ENCODE results near the gene FOXE3. TPM values are rescaled to one million over a fixed set of nuclear protein-coding genes. Genes with fewer than 3 reads are reported as not detected.

The FOXE3 gene
- total and polyA plus RNA-seq, 2 donors (not counting 3 experiments of a cell fraction or from before 2014, with no cell fraction given): not detected

GRCh38 chr1:47434051-47434842 is 18.2 kb downstream of the FOXE3 start:
- Histone ChIP-seq H3K27me3 (ENCODE audit: control insufficient read depth in 2 of 2, insufficient read depth in 2 of 2, low read length in 2 of 2) (peaks cover 13 to 27% of the 10 kb centered on the region in 2 experiments), H3K4me1 (ENCODE audit: control insufficient read depth, extremely low read depth, insufficient read depth, low read length) (peaks cover 24% of the 10 kb centered on the region), H3K36me3 (ENCODE audit: control insufficient read depth in 2 of 2, extremely low read depth in 1 of 2, insufficient read depth in 2 of 2, low read length in 2 of 2) (no peaks in the 10 kb centered on the region), H3K9me3 (replicated peaks; ENCODE audit: control insufficient read depth, insufficient read depth, low read length) (no peaks in the 10 kb centered on the region), H3K9me1 (replicated peaks; ENCODE audit: control insufficient read depth, extremely low read depth, insufficient read depth, low read length) (no peaks in the 10 kb centered on the region), H3K79me2 (ENCODE audit: control insufficient read depth, insufficient read depth, low read length) (no peaks in the 10 kb centered on the region), H3K4me3 (replicated peaks in 1 of 3; ENCODE audit: insufficient read depth in 1 of 3, low read depth in 1 of 3, low read length in 3 of 3) (no peak overlapping the region), H4K20me1 (replicated peaks; ENCODE audit: control insufficient read depth, extremely low read depth, insufficient read depth, low read length) (no peaks in the 10 kb centered on the region), H3K27ac (ENCODE audit: insufficient read depth, low read depth, low read length) (no peak overlapping the region), H3K9ac (replicated peaks; ENCODE audit: extremely low read depth, insufficient read depth, low read length) (no peak overlapping the region), H3K4me2 (ENCODE audit: insufficient read depth, low read length) (peak overlapping the region; percentile 39), H2AFZ (ENCODE audit: low read depth, low read length) (no peak overlapping the region)
- no TSS peak for BruUV-seq (replicated peaks)
- ChIA-PET CTCF (interaction anchor here (0.7 to 12.3 kb wide), 14 partner anchors 9 to 563 kb away, joined by 3 to 691 read pairs (median 4); partner anchors contain the start of gene TRABD2B), POLR2A (no interaction called here)
- peak; percentile 39 for DNase-seq (ENCODE audit: low read depth, low spot score)
- peak; percentile 86 for FAIRE-seq
- intact Hi-C loops (cut with micrococcal nuclease): no loop called here
- dilution Hi-C loops (cut with MboI; ENCODE audit: extremely low pct_ligation_motif_present, low sequenced_read_pairs): no loop called here
- TF ChIP-seq MAX (IDR thresholded peaks at IDR 0.05; ENCODE audit: insufficient read depth, insufficient read length) (no peak), GATA2 (IDR thresholded peaks at IDR 0.05; ENCODE audit: insufficient read depth, insufficient read length, low read depth, low read length) (no peak), JUN (IDR thresholded peaks at IDR 0.05; ENCODE audit: borderline replicate concordance, insufficient read depth, insufficient read length, low read depth) (no peak), POLR2A (IDR thresholded peaks at IDR 0.05; ENCODE audit: low read depth, low read length) (no peak), MYC (IDR thresholded peaks at IDR 0.05; ENCODE audit: low read depth, low read length) (no peak), CTCF (IDR thresholded peaks at IDR 0.05; ENCODE audit: extremely low read depth in 1 of 2, insufficient read depth in 1 of 2, low read depth in 1 of 2, low read length in 2 of 2) (no peak), EZH2 (IDR thresholded peaks at IDR 0.05; ENCODE audit: borderline replicate concordance, low read depth, low read length, severe bottlenecking) (no peak), POLR2AphosphoS5 (IDR thresholded peaks at IDR 0.05; ENCODE audit: insufficient read depth, low read depth, low read length) (no peak), FOS (IDR thresholded peaks at IDR 0.05; ENCODE audit: borderline replicate concordance, insufficient read depth, low read length) (no peak)

All from endothelial cell of umbilical vein (primary cell).